GM12878 (cell line): ENCODE measurements around the gene RALB. TPM values are rescaled to one million over a fixed set of nuclear protein-coding genes. Genes with fewer than 3 reads are reported as not detected.

Source experiments
- ATAC-seq: fragments of 200-7000 bp; cut with Tn5 transposase; 3 replicates; pipeline ENCODE4 v1.9.1; 2020; ENCODE audit warnings: mild to moderate bottlenecking, moderate library complexity
- BruUV-seq: library from RNA; stranded (reverse); fragments of 400-500 nt; replicated peaks from 2 replicates; lab custom pipeline; 2021; lab: Mats Ljungman, UMichigan
- CTCF ChIA-PET: fragments of 300-600 bp; sonication (Branson Sonifier 250); formaldehyde crosslinking; extraction: SDS; loops from one replicate; lab custom pipeline; 2021; ENCODE audit warnings: inconsistent platforms; lab: Yijun Ruan, JAX
- POLR2A ChIA-PET: fragments of 350-600 bp; formaldehyde crosslinking; extraction: SDS; loops from one replicate; lab custom pipeline; 2021; ENCODE audit warnings: inconsistent platforms; lab: Charles Lee
- RAD21 ChIA-PET: fragments of 300-600 bp; sonication (Branson Sonifier 250); formaldehyde crosslinking; loops from one replicate; lab custom pipeline; 2023; ENCODE audit warnings: antibody characterized with exemption; ENCODE audit not compliant: unreplicated experiment; lab: Charles Lee
- SMC1A ChIA-PET: fragments of 300-600 bp; sonication (Branson Sonifier 250); formaldehyde crosslinking; loops from one replicate; lab custom pipeline; 2023; ENCODE audit not compliant: unreplicated experiment, uncharacterized antibody; lab: Charles Lee
- DNase-seq: peaks from one replicate; pipeline ENCODE4 v3.0.0-alpha.2; 2011; ENCODE audit warnings: low read depth, low spot score
- FAIRE-seq: peaks from 3 replicates; lab custom pipeline; 2011; peaks lifted over from hg19 to GRCh38; lab: Jason Lieb, UNC
- H2AFZ ChIP-seq: 2 replicates; pipeline ENCODE4 v1.6.0; 2011; ENCODE audit warnings: low read depth, low read length, control low read depth; ENCODE audit not compliant: control insufficient read depth
- H3K27ac ChIP-seq: 2 replicates; pipeline ENCODE4 v1.5.1; 2011; ENCODE audit warnings: control low read depth; ENCODE audit not compliant: control insufficient read depth, insufficient read depth
- H3K27me3 ChIP-seq, 2 experiments: replicated peaks in 1 of 2; 2 replicates each; pipeline versions ENCODE4 v1.6.0 to v1.6.1; 2011; ENCODE audit warnings: low read length in 1 of 2; ENCODE audit not compliant: control insufficient read depth in 2 of 2, insufficient read depth in 2 of 2
- H3K36me3 ChIP-seq, 2 experiments: 2 replicates each; pipeline ENCODE4 v1.5.1; 2011; ENCODE audit warnings: low read length in 1 of 2; ENCODE audit not compliant: control insufficient read depth in 2 of 2, insufficient read depth in 2 of 2
- H3K4me1 ChIP-seq: 2 replicates; pipeline ENCODE4 v1.6.1; 2011; ENCODE audit warnings: mild to moderate bottlenecking, low read length, moderate library complexity, mixed read lengths; ENCODE audit not compliant: control insufficient read depth, insufficient read depth
- H3K4me2 ChIP-seq: 2 replicates; pipeline ENCODE4 v1.6.0; 2011; ENCODE audit warnings: control low read depth; ENCODE audit not compliant: control insufficient read depth, insufficient read depth
- H3K4me3 ChIP-seq: fragments of 200-600 bp; sonication (generic); 2 replicates; pipeline ENCODE4 v1.5.1; 2016
- H3K79me2 ChIP-seq: 2 replicates; pipeline ENCODE4 v1.6.0; 2011; ENCODE audit warnings: low read length; ENCODE audit not compliant: control insufficient read depth, insufficient read depth
- H3K9ac ChIP-seq: 2 replicates; pipeline ENCODE4 v1.8.0; 2011; ENCODE audit warnings: low read length, control low read depth, mixed read lengths; ENCODE audit not compliant: control insufficient read depth, insufficient read depth
- H3K9me3 ChIP-seq: replicated peaks from 3 replicates; pipeline ENCODE4 v1.5.1; 2011; ENCODE audit warnings: mild to moderate bottlenecking, low read length; ENCODE audit not compliant: control insufficient read depth, insufficient read depth
- H4K20me1 ChIP-seq: 2 replicates; pipeline ENCODE4 v1.6.0; 2011; ENCODE audit not compliant: control insufficient read depth, insufficient read depth
- ATF7 ChIP-seq: fragments of 450-650 bp; IDR thresholded peaks from 2 replicates; pipeline ENCODE4 v1.6.1; 2016; ENCODE audit warnings: low read depth, mild to moderate bottlenecking
- CHD4 ChIP-seq: fragments of 200-600 bp; sonication (generic); IDR thresholded peaks from 2 replicates; pipeline ENCODE4 v1.6.1; 2016; ENCODE audit warnings: mild to moderate bottlenecking
- FOXK2 ChIP-seq: fragments of 450-650 bp; IDR thresholded peaks from 2 replicates; pipeline ENCODE4 v1.6.1; 2017; ENCODE audit warnings: mild to moderate bottlenecking, moderate library complexity
- LARP7 ChIP-seq: fragments of 450-650 bp; IDR thresholded peaks from 2 replicates; pipeline ENCODE4 v1.6.1; 2017; ENCODE audit warnings: mild to moderate bottlenecking
- MEF2B ChIP-seq: fragments of 450-650 bp; IDR thresholded peaks from 2 replicates; pipeline ENCODE4 v1.6.1; 2018; ENCODE audit warnings: mild to moderate bottlenecking, moderate library complexity; ENCODE audit not compliant: partially characterized antibody, poor library complexity, severe bottlenecking
- STAT1 ChIP-seq: fragments of 450-650 bp; conservative IDR thresholded peaks from 2 replicates; pipeline ENCODE4 v1.6.1; 2014; ENCODE audit warnings: antibody characterized with exemption, mild to moderate bottlenecking
- ZNF217 ChIP-seq: fragments of 450-650 bp; IDR thresholded peaks from 2 replicates; pipeline ENCODE4 v1.6.1; 2017; ENCODE audit warnings: antibody characterized with exemption, mild to moderate bottlenecking
- WGBS: methylation state at CpG from one replicate; pipeline ENCODE4 v1.1.6; 2016; ENCODE audit warnings: low lambda C conversion rate; ENCODE audit not compliant: insufficient replicate concordance, insufficient coverage; ENCODE audit errors: missing lambda C conversion rate; 5-methylcytosine and 5-hydroxymethylcytosine counted together
- in situ Hi-C: fragments of 300-500 bp; cut with MboI; formaldehyde crosslinking; loops from 9 replicates; pipeline ENCODE4 v1.14.3; 2018; ENCODE audit warnings: mixed read lengths
- intact Hi-C: fragments of 100-400 bp; cut with micrococcal nuclease; formaldehyde crosslinking; loops from one replicate; pipeline ENCODE4 v1.14.2; 2022; ENCODE audit not compliant: unreplicated experiment
- polyA plus RNA-seq, 11 experiments: library from polyadenylated mRNA; depleted of rRNA in 4 of 11; unstranded in 6 of 11; stranded (reverse) in 5 of 11; fragments of >200 nt; fragmentation: Nextera tagmentation in 4 of 11; fragmentation: Illumina TruSeq in 1 of 11; extraction: Ambion mirVana in 4 of 11; extraction: Trizol in 1 of 11; gene quantifications; 1 replicate in 1 of 11; 2 replicates in 10 of 11; pipeline versions ENCODE4 v1.2.1 to v1.2.3, GENCODE V29; 2011 to 2016; ENCODE audit warnings: inconsistent platforms in 2 of 11, missing spikeins in 2 of 11, low read depth in 1 of 11
- total RNA-seq, 4 experiments: library from RNA; depleted of rRNA in 3 of 4; stranded (reverse); fragments of >200 nt in 3 of 4; fragmentation: Illumina TruSeq in 1 of 4; extraction: Trizol in 1 of 4; gene quantifications; 2 replicates each; pipeline versions ENCODE4 v1.2.1 to v1.2.3, GENCODE V29; 2013 to 2021
- TF ChIP-seq, protein P1 (sequence below): fragments of 450-650 bp; IDR thresholded peaks from 2 replicates; pipeline ENCODE4 v1.6.1; 2017; ENCODE audit warnings: low read depth, mild to moderate bottlenecking, moderate library complexity
- TF ChIP-seq, protein P2 (sequence below): fragments of 150-350 bp; IDR thresholded peaks from 2 replicates; pipeline ENCODE4 v1.6.1; 2016; ENCODE audit warnings: low read depth, low read length
- TF ChIP-seq, protein P3 (sequence below): fragments of 450-650 bp; IDR thresholded peaks from 2 replicates; pipeline ENCODE4 v1.6.1; 2017; ENCODE audit warnings: antibody characterized with exemption, mild to moderate bottlenecking, moderate library complexity

RALB gene
- total and polyA plus RNA-seq, 10 of the 15 experiments (the other 5 are each of a cell fraction or from before 2014, with no cell fraction given), result 8.3 to 54.0 (median 24.2) TPM

DNA sequence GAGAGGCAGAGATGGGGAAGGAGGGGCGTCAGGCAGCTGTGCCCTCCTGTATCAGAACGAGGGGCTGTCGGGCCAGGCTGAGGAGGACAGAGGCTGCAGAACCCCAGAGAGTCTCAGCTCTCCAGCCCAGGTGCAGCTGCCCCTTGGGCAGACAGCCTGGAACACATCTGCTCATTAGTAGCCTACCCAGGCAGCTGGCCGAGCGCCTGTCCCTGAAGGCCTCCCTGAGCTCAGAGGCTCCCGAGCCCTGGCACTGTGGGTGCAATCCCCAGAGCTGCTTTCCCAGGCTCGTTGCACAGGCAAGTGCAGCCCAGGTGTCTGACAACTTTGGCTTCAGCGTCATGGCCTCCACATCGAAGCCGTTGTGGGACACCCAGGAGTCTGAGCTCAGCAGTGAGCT lies 16.3 kb upstream of the RALB start (continued):
- TF ChIP-seq, protein P1, sequence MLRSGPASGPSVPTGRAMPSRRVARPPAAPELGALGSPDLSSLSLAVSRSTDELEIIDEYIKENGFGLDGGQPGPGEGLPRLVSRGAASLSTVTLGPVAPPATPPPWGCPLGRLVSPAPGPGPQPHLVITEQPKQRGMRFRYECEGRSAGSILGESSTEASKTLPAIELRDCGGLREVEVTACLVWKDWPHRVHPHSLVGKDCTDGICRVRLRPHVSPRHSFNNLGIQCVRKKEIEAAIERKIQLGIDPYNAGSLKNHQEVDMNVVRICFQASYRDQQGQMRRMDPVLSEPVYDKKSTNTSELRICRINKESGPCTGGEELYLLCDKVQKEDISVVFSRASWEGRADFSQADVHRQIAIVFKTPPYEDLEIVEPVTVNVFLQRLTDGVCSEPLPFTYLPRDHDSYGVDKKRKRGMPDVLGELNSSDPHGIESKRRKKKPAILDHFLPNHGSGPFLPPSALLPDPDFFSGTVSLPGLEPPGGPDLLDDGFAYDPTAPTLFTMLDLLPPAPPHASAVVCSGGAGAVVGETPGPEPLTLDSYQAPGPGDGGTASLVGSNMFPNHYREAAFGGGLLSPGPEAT, result no peak
- no peak for TF ChIP-seq CHD4
- TF ChIP-seq MEF2B, result no peak
- no peak for TF ChIP-seq ZNF217
- TF ChIP-seq, protein P2, sequence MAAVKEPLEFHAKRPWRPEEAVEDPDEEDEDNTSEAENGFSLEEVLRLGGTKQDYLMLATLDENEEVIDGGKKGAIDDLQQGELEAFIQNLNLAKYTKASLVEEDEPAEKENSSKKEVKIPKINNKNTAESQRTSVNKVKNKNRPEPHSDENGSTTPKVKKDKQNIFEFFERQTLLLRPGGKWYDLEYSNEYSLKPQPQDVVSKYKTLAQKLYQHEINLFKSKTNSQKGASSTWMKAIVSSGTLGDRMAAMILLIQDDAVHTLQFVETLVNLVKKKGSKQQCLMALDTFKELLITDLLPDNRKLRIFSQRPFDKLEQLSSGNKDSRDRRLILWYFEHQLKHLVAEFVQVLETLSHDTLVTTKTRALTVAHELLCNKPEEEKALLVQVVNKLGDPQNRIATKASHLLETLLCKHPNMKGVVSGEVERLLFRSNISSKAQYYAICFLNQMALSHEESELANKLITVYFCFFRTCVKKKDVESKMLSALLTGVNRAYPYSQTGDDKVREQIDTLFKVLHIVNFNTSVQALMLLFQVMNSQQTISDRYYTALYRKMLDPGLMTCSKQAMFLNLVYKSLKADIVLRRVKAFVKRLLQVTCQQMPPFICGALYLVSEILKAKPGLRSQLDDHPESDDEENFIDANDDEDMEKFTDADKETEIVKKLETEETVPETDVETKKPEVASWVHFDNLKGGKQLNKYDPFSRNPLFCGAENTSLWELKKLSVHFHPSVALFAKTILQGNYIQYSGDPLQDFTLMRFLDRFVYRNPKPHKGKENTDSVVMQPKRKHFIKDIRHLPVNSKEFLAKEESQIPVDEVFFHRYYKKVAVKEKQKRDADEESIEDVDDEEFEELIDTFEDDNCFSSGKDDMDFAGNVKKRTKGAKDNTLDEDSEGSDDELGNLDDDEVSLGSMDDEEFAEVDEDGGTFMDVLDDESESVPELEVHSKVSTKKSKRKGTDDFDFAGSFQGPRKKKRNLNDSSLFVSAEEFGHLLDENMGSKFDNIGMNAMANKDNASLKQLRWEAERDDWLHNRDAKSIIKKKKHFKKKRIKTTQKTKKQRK, result no peak
- TF ChIP-seq FOXK2, result no peak
- TF ChIP-seq STAT1, result no peak
- TF ChIP-seq ATF7, result no peak
- TF ChIP-seq, all 136 proteins: peak for 0

DNA sequence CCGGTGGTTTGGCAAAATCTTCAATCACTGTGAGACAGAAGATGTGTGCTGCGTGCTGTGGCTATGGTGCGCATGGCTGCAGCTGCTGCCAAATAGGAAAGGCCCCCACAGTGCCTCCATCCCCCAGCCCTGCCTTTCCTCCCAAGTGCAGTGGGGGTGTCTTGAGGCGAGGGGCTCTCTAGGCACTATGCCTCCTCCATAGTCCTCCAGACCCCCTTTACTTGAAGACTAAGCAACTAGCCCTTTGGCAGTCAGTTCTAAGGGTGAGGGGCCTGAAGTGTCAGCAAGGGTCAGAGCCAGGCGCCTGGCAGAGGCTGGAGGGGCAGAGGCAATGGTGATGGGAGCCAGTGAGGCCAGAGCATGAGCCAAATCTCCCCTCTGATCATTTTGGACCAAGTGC lies 15.9 kb upstream of the RALB start:
- ATAC-seq, result no peak
- Histone ChIP-seq H3K9ac (no peak overlapping the region), H4K20me1 (no peaks in the 10 kb centered on the region), H3K27ac (no peak overlapping the region), H3K36me3 (no peaks in the 10 kb centered on the region), H3K79me2 (peaks cover 5% of the 10 kb centered on the region), H3K9me3 (no peaks in the 10 kb centered on the region), H3K4me3 (no peak overlapping the region), H2AFZ (no peak overlapping the region), H3K27me3 (no peaks in the 10 kb centered on the region), H3K4me1 (peaks cover 12% of the 10 kb centered on the region), H3K4me2 (no peak overlapping the region)
- no peak for TF ChIP-seq LARP7
- TF ChIP-seq, protein P3, sequence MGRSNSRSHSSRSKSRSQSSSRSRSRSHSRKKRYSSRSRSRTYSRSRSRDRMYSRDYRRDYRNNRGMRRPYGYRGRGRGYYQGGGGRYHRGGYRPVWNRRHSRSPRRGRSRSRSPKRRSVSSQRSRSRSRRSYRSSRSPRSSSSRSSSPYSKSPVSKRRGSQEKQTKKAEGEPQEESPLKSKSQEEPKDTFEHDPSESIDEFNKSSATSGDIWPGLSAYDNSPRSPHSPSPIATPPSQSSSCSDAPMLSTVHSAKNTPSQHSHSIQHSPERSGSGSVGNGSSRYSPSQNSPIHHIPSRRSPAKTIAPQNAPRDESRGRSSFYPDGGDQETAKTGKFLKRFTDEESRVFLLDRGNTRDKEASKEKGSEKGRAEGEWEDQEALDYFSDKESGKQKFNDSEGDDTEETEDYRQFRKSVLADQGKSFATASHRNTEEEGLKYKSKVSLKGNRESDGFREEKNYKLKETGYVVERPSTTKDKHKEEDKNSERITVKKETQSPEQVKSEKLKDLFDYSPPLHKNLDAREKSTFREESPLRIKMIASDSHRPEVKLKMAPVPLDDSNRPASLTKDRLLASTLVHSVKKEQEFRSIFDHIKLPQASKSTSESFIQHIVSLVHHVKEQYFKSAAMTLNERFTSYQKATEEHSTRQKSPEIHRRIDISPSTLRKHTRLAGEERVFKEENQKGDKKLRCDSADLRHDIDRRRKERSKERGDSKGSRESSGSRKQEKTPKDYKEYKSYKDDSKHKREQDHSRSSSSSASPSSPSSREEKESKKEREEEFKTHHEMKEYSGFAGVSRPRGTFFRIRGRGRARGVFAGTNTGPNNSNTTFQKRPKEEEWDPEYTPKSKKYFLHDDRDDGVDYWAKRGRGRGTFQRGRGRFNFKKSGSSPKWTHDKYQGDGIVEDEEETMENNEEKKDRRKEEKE, result no peak
- no TSS peak for BruUV-seq
- no peak for FAIRE-seq
- DNase-seq, result no peak
- 59% methylated on average over 5 of the region's 5 CpGs for WGBS
- ChIA-PET POLR2A (interaction anchor here (0.9 to 1.1 kb wide), 2 partner anchors 9 to 16 kb away, joined by 3 to 4 read pairs; partner anchors contain the start of gene RALB), SMC1A (interaction anchor here (1.2 kb wide), 1 partner anchor 18 kb away, joined by 3 read pairs; no protein-coding TSS in a partner anchor), CTCF (no interaction called here), RAD21 (interaction anchor here (1.1 kb wide), 1 partner anchor 15 kb away, joined by 4 read pairs; the partner anchor contains the start of gene RALB)
- in situ Hi-C loops, result no loop called here
- intact Hi-C loops, result no loop called here
